DMS53 treated with DMSO at 0.1 percent for 48 hours (cell line): ENCODE results near the gene ITM2B.

Experiments
- DNase-seq: peaks from one replicate; lab custom pipeline; 2025; ENCODE audit not compliant: unreplicated experiment; lab: John Stamatoyannopoulos, UW

The ITM2B gene

DNA sequence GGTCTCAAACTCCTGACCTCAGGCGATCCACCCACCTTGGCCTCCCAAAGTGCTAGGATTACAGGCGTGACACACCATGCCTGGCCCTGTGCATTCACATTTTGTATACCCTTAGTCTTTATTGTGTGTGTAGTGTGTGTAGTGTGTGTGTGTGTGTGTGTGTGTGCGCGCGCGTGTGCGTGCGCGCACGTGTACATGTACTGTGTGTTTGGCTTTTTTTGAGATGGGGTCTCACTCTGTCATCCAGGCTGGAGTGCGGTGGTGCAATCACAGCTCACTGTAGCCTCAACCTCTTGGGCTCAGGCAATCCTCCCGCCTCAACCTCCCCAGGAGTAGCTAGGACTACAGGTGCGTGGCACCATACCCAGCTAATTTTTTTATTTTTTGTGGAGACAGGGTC lies 22.1 kb downstream of the ITM2B start:
- no peak for DNase-seq

DNA sequence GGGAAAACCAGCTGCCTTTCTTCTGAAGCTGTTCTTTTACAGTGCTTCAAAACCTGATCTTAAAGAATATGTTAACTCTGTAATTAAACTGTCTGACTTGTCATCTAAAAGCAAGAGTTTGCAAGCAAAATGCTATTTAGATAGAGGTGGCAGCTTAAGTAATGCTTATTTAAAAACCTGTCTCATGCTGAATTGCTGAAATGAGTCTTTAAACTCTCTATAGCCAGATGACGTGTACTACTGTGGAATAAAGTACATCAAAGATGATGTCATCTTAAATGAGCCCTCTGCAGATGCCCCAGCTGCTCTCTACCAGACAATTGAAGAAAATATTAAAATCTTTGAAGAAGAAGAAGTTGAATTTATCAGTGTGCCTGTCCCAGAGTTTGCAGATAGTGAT lies 22.9 kb downstream of the ITM2B start:
- DNase-seq: no peak

- no peak for DNase-seq
Measured at GRCh38 chr13:48258002-48258401, 25.0 kb downstream of the ITM2B start.

GRCh38 chr13:48258430-48258829 lies 25.4 kb downstream of the ITM2B start:
- DNase-seq: no peak

GRCh38 chr13:48260970-48261369 lies 28.0 kb downstream of the ITM2B start:
- DNase-seq: no peak

- DNase-seq: no peak
Measured at GRCh38 chr13:48263196-48263595, 30.2 kb downstream of the ITM2B start.

- no peak for DNase-seq
Measured at GRCh38 chr13:48264058-48264457, 31.1 kb downstream of the ITM2B start.

DNA sequence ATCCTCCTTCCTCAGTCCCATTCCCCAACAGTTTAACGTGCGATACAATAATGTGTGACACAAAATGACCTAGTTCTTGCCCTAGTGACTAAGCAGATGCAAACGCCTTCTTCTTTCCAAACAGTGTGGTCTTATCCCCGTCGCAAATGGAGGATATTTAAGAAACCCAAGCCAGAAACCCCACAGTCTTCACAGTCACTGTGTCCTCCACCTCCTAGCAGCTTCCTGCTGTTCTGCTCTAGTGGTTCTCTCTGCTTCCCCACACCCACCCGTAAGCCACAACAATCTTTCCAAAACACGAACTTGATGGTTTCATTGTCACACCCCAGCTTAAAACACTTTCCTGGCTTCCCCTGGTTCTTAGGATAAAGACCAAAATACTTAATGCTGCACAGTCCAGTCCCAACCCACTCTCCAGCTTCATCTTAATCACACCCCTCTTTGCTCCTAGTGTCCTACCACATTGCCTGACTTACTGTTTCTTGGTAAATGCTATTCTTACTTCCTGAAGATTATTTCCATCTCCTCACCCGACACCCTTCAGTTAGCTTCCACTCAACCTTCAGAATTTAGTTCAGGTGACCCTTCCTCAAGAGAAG lies 32.3 kb downstream of the ITM2B start:
- DNase-seq: no peak

- DNase-seq: no peak
Measured at GRCh38 chr13:48266150-48266549, 33.1 kb downstream of the ITM2B start.

DNA sequence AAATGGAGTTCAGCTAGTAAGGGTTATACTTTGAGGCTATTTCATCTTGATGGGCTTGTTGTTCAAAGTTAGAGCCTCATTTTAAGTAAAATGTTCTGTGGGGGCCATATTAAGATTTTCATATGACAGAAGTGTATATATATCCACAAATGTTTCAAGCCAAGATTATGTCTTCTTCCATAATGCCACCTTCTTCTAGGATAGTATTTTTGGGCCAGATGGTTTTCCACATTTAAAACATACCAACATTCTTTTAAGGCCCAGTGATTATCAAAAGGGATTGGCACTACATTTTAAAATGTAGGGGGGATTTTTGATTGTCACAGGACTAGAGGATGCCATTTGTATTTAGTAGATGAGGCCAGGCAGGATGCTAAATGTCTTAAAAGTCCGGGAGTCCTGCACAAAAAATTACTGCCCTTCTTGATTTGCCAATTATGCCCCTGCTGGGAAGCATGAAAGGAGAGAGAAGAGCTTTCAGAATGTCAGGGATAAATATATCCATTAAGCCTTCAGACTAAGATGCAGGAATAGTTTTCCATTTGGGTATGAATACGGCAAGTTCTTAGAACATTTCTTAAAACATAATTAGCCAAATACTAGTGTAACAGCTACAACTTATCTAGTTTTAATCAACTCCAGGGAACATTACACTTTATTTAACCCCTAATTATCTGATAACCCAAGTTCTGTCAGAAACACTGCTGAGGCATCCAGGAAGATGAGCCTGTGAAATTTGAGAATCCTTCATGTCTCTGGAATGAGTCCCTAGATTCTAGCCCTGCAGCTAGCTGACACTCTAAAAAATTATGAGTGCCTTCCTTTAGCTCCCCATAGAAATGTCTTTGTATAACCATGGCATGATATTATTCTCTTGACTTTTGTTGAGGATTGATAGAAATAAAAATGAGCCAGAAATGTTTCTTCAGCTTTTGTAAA lies 34.0 kb downstream of the ITM2B start:
- DNase-seq: no peak

DNA sequence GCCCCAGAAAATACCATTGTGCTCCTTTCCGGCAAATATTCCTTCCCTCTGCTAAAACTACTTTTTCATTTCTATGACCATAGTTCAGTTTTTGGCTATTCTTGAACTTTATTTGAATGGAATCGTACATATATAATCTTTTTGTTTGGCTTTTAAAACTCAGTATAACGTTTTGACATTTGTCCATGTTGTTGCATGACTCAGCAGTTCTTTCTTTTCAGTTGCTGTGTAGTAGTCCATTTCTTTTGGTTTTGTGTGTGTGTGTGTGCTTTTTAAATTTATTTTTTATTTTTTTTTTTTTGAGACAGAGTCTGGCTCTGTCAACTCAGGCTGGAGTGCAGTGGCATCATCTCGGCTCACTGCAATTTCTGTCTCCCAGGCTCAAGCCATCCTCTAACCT lies 35.0 kb downstream of the ITM2B start:
- no peak for DNase-seq

- no peak for DNase-seq
Measured at GRCh38 chr13:48273346-48273745, 40.3 kb downstream of the ITM2B start.

DNA sequence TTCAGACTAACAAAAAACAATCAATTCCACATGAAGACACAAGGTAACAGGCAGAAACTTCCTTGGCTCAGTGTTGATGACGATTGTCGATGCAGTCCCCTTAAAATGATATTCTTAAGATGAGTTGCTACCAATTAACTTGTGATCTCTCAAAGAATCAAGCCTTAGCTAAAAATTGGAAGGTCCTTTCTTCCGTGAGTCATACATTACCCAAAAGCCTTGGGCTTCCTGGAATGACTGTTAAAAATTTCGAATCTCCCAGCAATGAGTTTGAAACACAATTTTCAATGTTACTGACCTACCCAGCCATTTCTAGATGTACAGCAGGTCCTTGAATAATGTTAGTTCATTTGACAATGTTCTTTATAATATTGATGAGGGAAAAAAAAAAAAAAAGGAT lies 42.5 kb downstream of the ITM2B start:
- DNase-seq: no peak

GRCh38 chr13:48278806-48279205 lies 45.8 kb downstream of the ITM2B start:
- no peak for DNase-seq

DNA sequence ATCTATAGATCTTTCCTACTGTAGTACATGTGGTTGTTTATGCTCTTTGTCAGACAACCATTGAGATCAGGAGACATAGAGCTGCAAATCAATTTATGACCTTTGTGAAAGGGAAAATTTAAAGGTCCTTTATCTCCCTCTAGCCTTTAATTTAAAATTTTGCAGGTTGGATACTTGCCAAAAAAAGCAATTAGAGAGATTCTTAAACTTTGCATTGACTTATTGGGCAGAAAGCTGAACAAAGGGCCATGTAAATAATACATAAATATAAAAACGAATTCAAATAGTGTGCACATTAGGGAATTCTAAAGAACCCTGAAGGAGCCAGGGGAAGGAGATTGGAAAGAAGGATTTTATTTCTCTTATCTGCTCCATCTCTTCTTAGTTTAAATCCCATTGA lies 48.5 kb downstream of the ITM2B start:
- DNase-seq: no peak

- no peak for DNase-seq
Measured at GRCh38 chr13:48291730-48292129, 58.7 kb downstream of the ITM2B start.

DNA sequence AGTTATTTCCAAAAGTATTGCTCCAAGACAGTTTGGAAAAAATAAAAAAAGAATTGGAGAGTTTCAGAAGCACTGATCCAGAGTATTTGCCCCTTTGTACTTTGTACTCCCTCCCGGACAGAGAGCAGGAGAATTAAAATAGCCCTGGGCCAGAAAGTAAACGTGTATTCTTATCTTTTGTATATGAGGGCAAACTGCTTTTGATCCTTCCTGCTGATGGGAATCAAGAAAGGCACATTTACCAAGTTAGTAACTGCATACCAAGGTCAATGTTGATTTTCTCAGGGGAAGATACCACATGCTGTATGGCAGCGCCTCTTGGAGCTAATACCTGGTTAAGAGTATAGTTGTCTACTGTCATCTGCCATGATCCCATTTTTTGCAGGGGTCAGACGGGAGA lies 59.6 kb downstream of the ITM2B start:
- no peak for DNase-seq

GRCh38 chr13:48294653-48295052 lies 61.6 kb downstream of the ITM2B start:
- DNase-seq: no peak

DNA sequence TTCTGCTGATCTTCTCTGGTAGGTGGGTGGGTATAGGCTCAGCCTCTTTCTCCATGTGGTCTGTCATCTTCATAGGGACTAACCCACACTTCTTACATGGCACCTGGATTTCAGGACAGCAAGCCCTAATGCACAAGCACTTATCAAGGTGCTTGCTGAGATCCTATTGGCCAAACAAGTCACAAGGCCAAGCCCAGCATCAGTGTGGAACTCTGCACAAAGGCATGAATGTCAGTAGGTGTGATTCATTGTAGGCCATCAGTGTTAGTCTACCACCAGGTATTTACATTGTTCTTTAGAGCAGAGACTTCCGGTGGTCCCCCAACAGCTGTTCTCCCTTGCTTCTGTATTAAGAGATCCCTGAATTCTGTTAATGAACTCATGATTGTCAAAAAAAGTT lies 62.3 kb downstream of the ITM2B start:
- no peak for DNase-seq

DNA sequence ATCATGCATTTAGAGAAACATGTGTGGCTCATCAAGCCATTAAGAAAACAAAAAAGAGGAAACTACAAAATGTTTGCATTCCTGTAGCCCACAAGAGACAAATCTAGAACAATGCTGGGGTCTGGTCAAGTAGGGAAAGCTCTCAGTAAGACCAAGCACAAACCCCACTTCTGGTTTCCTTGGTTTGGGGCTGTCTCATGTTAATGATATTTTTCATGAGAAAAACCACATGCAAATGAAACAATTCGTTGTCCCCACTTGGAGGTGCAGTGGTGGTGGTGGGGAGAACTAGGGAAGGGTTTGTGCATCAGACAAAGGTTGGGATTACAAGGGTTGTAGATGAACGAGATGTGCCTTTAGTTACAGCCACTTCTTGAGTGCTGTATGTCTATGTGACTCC lies 63.5 kb downstream of the ITM2B start:
- no peak for DNase-seq

DNA sequence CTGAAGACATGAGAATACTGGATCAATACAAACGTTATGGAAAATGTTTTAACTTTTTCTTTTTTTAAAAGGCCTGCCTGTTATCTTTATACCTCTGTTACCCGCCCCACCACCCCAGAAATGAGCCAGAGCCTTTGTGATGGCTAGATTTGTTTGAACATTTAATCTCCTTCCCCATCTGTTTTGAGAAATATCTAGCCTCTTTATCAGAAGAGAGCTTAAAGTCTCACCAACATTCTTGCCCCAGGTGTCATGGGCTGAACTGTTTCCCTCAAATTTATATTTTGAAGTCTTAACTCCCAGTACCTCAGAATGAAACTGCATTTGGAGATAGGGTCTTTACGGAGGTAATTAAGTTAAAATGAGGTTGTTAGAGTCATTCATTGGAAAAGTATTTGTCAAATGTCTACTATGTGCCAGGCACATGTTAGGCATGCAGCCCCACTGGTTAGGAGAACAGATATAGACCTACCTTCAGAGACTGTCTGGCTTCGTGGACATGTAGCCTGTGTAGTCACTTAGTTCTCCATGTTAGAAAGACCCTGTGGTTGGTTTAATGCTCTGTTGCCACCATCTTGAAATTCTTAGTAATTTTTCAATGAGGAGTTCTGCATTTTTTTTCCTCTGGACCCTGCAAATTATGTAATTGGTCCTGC lies 64.3 kb downstream of the ITM2B start:
- DNase-seq: no peak

DNA sequence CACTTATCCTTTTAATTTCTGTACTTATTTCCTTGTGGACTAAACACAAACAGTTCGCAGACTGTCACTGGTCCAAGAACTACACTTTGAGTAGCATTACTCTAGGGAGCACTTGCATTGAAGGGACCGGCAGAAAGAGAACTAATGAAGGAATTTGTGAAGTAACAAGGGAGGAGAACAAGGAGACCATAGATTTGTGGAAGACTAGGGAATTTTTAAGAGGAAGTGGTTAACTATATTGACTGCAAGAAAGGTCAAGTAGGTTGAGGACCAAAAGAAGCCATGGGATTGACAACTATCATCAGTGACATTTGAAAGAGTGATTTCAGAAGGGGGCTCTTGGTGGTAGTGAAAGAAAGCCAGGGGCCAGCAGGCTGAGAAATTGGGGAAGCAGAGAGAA lies 66.6 kb downstream of the ITM2B start:
- no peak for DNase-seq
